GM19372 (cell line): ENCODE measurements around the gene CCDC187.
"Not testable (repeated sequence)": the region's sequence is repeated elsewhere in the genome, so short reads cannot be mapped to it uniquely, and the experiment has no call there.

ENCODE experiments used
- ATAC-seq: cut with Tn5 transposase; IDR thresholded peaks from one replicate; pipeline ENCODE4 v1.9.1; 2021; ENCODE audit warnings: mild to moderate bottlenecking, low read depth, moderate library complexity; ENCODE audit not compliant: unreplicated experiment

CCDC187 gene

GRCh38 chr9:136274786-136275654 is 28.9 kb downstream of the CCDC187 start:
- ATAC-seq, result no peak

- ATAC-seq, result no peak
Observed at GRCh38 chr9:136273921-136274785, 29.7 kb downstream of the CCDC187 start.

DNA sequence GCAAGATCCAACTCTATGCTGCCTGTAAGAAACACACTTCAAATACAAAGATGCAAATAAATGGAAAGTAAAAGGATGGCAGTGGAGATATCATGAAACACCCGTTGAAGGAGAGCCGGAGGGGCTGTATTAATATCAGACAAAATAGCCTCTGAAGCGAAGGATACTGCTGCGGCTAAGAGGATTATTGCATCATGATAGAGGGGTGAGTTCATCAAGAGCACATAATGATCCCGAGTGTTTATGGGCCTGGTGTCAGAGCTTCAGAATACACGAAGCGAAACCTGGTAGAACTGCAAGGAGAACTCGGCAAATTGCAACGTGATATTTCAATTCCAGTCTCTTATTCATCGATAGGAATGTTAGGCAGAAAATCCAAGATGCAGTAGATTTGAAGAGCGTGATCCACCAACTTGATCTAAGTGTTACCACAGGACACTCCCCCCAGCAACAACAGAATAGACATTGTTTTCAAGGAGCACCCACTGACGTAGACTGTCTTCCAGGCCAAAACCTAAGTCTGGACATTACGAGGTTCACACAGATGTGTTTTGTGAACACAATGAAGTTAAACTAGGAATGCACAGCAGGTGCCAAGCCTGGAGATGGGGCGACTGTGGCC is 30.5 kb downstream of the CCDC187 start:
- ATAC-seq, result no peak

DNA sequence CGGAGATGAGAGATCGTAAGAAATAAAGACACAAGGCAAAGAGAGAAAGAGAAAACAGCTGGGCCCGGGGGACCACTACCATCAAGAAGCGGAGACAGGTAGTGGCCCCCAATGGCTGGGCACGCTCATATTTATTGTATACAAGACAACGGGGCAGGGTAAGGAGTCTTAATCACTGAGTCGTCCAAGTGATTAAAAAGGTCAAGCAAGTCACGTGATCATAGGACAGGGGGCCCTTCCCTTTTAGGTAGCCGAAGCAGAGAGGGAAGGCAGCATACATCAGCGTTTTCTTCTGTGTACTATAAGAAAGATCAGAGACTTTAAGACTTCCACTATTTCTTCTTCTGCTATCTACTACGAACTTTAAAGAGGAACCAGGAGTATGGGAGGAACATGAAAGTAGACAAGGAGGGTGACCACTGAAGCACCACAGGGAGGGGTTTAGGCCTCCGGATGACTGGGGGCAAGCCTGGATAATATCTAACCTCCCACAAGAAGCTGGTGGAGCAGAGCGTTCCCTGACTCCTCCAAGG is 33.7 kb downstream of the CCDC187 start:
- no peak for ATAC-seq

DNA sequence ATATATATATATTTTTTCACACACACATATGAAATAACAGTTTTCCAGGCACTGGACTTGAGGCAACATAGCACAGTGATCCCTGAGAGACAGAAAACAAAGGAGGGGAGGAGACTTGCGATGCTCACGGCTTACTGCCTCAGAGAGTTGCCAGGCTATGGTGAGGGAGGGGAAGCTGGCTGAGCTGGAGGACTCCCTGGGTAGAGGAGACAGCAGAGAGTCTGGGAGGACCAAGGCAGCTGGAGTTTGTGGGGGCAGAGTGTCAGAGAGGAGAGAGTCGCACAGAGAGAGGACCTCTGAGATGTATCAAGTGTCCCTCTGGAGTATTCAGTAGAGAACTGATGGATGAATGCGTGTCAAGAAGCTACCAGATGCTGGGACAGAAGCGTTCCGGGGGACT is 35.2 kb downstream of the CCDC187 start:
- ATAC-seq, result no peak

GRCh38 chr9:136268318-136268717 is 35.6 kb downstream of the CCDC187 start:
- ATAC-seq, result no peak

DNA sequence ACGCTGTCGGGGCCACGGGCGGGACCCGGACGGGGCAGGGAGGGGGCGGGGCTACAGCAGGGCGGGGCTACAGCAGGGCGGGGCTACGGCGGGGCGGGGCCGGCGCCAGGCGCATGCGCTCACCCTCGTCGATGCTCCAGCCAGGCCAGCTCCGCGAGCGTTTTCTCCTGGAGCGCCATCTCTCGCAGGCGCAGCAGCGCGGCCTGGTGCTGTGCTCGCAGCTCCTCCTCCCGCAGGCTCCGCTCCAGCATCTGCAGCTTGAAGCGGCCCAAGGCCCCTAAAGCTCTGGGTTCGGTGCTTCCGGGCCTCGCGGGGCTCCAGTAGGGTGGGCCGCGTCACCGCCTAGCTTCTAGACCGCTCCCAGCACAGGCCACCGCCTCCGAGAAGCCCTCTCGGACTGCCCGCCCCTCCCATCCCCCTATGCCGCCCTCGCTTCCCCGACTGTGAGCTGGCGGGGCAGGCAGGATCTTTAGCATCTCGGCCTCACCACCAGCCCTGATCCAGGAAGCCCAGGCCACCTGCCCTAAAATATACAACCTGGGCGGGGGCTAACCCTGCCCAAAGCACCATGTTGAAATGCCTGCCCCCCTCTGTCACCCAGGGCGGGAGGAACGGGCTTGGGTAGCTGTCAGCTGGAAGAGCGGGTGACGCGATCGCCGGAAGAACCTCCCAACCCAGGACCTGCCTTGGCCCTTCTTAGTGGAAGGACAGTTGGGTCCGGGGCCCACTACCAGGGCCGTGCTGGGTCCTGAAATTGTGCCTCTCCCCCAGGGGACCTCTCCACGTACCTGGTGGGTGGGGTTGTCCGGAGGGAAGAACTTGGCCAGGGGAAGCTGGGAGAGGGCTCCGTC is 36.4 kb downstream of the CCDC187 start:
- peak; percentile 77 for ATAC-seq

GRCh38 chr9:136266641-136267040 is 37.3 kb downstream of the CCDC187 start:
- not testable (repeated sequence) for ATAC-seq

- no peak for ATAC-seq
Observed at GRCh38 chr9:136265561-136266355, 38.1 kb downstream of the CCDC187 start.

DNA sequence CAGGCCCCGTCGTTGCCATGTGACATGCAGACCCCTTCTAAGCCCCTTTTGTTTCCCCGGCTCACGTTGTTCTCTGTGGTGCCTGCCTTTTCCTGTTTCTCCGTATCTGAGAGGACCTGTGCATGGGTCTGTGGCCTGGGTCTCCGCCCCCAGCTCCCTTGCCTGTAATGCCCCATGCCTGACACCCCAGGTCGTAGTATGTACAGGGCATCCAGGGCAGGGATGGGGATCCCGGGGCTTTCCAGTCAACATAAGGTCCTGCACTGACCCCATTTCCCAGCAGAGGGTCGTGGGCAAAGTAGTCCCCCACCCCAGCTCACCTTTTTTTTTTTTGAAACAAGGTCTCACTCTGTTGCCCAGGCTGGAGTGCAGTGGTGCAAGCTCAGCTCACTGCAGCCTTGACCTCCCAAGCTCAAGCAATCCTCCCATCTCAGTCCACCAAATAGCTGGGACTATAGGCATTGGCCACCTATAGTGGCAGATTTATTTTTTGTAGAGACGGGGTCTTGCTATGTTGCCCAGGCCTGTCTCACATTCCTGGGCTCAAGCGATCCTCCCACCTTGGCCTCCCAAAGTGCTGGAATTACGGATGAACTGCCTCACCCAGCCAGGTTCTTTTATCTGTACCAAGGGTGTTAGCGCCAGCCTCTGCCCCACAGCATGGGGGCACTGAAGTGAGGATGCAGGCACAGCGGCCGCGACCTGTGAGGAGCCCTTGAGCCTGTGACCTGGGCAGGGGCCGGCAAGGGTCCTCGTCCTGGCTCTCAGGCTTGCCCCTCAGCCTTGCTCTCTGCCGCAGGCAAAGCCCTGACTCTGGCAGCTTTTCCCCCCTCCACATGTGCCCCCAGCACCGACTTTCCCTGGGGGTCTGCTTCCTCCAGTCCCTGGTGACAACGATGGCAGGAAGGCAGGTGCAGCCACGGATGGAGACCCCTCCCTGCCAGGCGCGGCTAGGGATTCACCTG is 39.2 kb downstream of the CCDC187 start:
- ATAC-seq, result no peak

DNA sequence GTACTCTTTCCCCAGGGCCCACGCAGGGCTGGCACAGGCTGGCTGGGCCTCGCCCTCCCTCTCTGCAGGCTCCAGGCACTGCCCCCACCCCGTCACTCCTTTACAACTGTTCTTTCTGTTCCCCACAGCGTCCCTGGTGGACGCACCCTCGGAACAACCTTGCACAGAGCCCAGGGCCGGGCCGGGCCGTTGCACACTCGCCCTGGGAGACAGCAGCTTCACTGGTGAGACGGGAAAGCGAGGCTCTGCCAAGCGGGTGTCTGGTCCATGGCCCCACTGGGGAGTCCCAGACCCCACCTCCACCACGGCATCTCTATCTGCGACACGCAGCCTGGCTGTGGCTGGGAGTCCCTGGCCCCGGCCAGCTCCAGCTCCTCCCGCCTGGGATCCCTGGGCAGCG is 39.9 kb downstream of the CCDC187 start:
- ATAC-seq, result no peak

DNA sequence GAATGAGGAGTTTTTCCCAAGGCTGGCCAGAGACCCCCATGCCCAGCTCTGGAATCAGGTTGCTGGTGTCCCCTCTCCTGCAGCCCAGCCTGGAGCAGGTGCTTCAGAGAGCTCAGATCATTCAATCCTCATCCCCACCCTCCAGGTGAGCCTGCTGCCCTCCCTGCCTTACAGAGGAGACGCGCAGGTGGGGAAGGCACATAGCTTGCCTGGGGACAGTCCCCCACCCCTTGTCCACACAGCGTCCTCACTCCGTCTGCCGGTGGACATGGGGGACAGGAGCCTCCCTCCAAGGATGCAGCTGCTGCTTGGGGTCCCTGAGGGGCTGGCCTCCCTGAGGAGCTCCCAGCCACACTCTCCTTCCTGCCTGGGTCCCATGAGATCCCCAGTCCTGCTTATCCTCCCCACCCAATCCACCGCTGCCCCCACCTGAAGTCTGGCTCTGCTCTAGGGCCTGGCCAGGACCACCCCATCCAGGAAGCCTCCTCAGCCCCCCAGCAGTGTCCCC is 41.2 kb downstream of the CCDC187 start:
- ATAC-seq, result no peak

- ATAC-seq, result no peak
Observed at GRCh38 chr9:136261686-136262430, 42.0 kb downstream of the CCDC187 start.

- no peak for ATAC-seq
Observed at GRCh38 chr9:136260936-136261472, 42.9 kb downstream of the CCDC187 start.

- ATAC-seq, result no peak
Observed at GRCh38 chr9:136260521-136260920, 43.4 kb downstream of the CCDC187 start.

DNA sequence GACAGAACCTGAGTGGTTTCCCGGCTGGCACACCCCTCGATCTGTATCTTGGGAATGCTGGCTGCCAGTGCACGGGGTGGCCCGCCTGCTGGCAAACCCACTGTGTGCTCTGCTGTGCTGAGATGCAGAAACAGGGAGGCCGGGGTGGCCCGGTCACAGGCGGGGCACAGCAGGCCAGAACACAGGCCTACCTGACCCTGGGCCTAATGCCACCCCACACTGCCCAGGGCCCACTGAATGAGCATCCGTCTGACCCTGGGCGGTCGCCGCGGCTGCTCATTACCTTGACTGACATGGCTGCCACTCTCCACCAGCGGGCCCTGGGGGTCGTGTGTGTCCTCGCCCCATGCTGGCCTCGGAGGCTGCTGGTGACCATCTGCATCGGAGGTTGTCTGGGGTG is 44.1 kb downstream of the CCDC187 start:
- no peak for ATAC-seq

DNA sequence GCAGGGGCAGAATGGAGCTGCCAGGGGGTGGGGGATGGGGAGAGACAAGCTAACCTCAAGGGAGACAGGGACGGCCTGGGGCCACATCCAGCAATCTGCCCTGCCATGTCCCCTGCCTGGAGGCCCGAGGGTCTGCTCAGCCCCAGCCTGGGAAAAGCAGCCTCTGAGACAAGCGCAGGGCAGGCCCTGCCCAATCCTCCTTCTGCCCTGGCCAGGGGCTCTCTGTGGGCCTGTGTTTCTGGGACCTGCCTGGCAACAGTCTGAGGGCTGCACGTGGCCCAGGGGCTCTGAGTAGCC is 44.4 kb downstream of the CCDC187 start:
- no peak for ATAC-seq
